ENCODE data around the gene TRIM32.

DNA sequence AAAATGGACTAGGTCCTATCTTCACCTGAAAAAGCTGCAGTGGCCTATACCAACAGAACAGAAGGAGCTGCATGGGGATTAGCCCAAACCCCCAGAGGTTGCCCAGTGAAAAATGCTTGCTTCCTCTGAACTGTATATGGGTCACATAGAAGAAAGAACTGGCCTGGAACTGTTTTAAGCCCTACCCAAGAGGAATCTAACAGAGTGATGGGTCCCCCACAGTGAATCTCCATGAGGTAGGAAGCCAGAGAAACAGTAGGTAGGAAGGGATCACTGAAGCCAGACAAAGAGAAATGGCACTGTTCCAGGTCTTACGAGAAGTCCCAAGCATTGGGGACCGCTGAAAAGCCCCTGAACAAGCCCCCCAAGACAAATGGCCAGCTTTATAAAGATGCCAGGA lies 28.8 kb upstream of the TRIM32 start:
- no peak for TF ChIP-seq POLR2A (IDR thresholded peaks at IDR 0.05; ENCODE audit: low read length)
- no peak for TF ChIP-seq GATA1 (IDR thresholded peaks at IDR 0.05; ENCODE audit: low read depth, low read length)

Data from erythroblast (primary cell).